SK-N-SH treated with all-trans-retinoic acid at 6 μM for 48 hours (cell line): ENCODE data around the gene TMEM151A.

Experiments
- ATAC-seq: fragments of 200-7000 bp; cut with Tn5 transposase; 3 replicates; pipeline ENCODE4 v1.9.1; 2020; ENCODE audit warnings: mild to moderate bottlenecking, moderate library complexity
- ARNTL ChIP-seq: fragments of 450-650 bp; formaldehyde crosslinking; IDR thresholded peaks from 2 replicates; pipeline ENCODE4 v1.5.0; 2020; ENCODE audit warnings: low read depth, mild to moderate bottlenecking, moderate library complexity, borderline replicate concordance
- BACH2 ChIP-seq: fragments of 250-450 bp; sonication (Bioruptor Pico); IDR thresholded peaks from 2 replicates; pipeline ENCODE4 v1.9.0; 2021; ENCODE audit warnings: mild to moderate bottlenecking, borderline replicate concordance
- CSDC2 ChIP-seq: fragments of 250-450 bp; sonication (Bioruptor Pico); IDR thresholded peaks from 2 replicates; pipeline ENCODE4 v1.5.0; 2020; ENCODE audit warnings: mild to moderate bottlenecking, moderate library complexity
- ESRRG ChIP-seq: fragments of 250-450 bp; sonication (Bioruptor Pico); IDR thresholded peaks from 2 replicates; pipeline ENCODE4 v1.6.1; 2021; ENCODE audit warnings: mild to moderate bottlenecking
- GLIS3 ChIP-seq: fragments of 250-450 bp; sonication (Bioruptor Pico); IDR thresholded peaks from 2 replicates; pipeline ENCODE4 v1.5.0; 2020; ENCODE audit warnings: mild to moderate bottlenecking, moderate library complexity
- ISL1 ChIP-seq: fragments of 250-450 bp; sonication (Bioruptor Pico); IDR thresholded peaks from 2 replicates; pipeline ENCODE4 v2.1.2; 2022; ENCODE audit warnings: mild to moderate bottlenecking, moderate library complexity
- OSR1 ChIP-seq: fragments of 250-450 bp; sonication (Bioruptor Pico); IDR thresholded peaks from 2 replicates; pipeline ENCODE4 v1.8.0; 2022; ENCODE audit warnings: moderate library complexity, mild to moderate bottlenecking, inconsistent platforms
- PPARA ChIP-seq: fragments of 250-450 bp; sonication (Bioruptor Pico); IDR thresholded peaks from 2 replicates; pipeline ENCODE4 v1.5.0; 2020; ENCODE audit warnings: mild to moderate bottlenecking, borderline replicate concordance
- RARB ChIP-seq: fragments of 250-450 bp; sonication (Bioruptor Pico); IDR thresholded peaks from 2 replicates; pipeline ENCODE4 v1.8.0; 2021; ENCODE audit warnings: mild to moderate bottlenecking, moderate library complexity
- SNAI2 ChIP-seq: fragments of 250-450 bp; sonication (Bioruptor Pico); IDR thresholded peaks from 2 replicates; pipeline ENCODE4 v1.5.0; 2020; ENCODE audit warnings: mild to moderate bottlenecking, moderate library complexity
- TCF4 ChIP-seq: fragments of 250-450 bp; sonication (Bioruptor Pico); IDR thresholded peaks from 2 replicates; pipeline ENCODE4 v1.8.0; 2021; ENCODE audit warnings: mild to moderate bottlenecking, moderate library complexity, borderline replicate concordance
- TOX ChIP-seq: fragments of 250-450 bp; sonication (Bioruptor Pico); IDR thresholded peaks from 2 replicates; pipeline ENCODE4 v1.8.0; 2021; ENCODE audit warnings: mild to moderate bottlenecking, moderate library complexity, borderline replicate concordance
- ZC3H10 ChIP-seq: fragments of 250-450 bp; sonication (Bioruptor Pico); IDR thresholded peaks from 2 replicates; pipeline ENCODE4 v1.5.1; 2021; ENCODE audit warnings: mild to moderate bottlenecking, moderate library complexity
- ZFP3 ChIP-seq: fragments of 250-450 bp; sonication (Bioruptor Pico); IDR thresholded peaks from 2 replicates; pipeline ENCODE4 v1.5.0; 2020; ENCODE audit warnings: mild to moderate bottlenecking, moderate library complexity
- ZNF565 ChIP-seq: fragments of 450-650 bp; formaldehyde crosslinking; conservative IDR thresholded peaks from 2 replicates; pipeline ENCODE4 v1.5.0; 2020; ENCODE audit warnings: low read depth, mild to moderate bottlenecking, moderate library complexity
- ZNF70 ChIP-seq: fragments of 450-650 bp; formaldehyde crosslinking; IDR thresholded peaks from 2 replicates; pipeline ENCODE4 v1.5.0; 2020; ENCODE audit warnings: mild to moderate bottlenecking, moderate library complexity
- ZNF8 ChIP-seq: fragments of 450-650 bp; formaldehyde crosslinking; IDR thresholded peaks from 2 replicates; pipeline ENCODE4 v1.5.0; 2020; ENCODE audit warnings: mild to moderate bottlenecking, moderate library complexity
- TF ChIP-seq, protein P1 (sequence below): fragments of 250-450 bp; sonication (Bioruptor Pico); IDR thresholded peaks from 2 replicates; pipeline ENCODE4 v1.5.0; 2020; ENCODE audit warnings: mild to moderate bottlenecking, moderate library complexity
- TF ChIP-seq, protein P2 (sequence below): fragments of 250-450 bp; sonication (Bioruptor Pico); IDR thresholded peaks from 2 replicates; pipeline ENCODE4 v1.8.0; 2021; ENCODE audit warnings: low read depth, mild to moderate bottlenecking, moderate library complexity, borderline replicate concordance
- TF ChIP-seq, protein P3 (sequence below): fragments of 250-450 bp; sonication (Bioruptor Pico); IDR thresholded peaks from 2 replicates; pipeline ENCODE4 v1.5.1; 2020; ENCODE audit warnings: low read depth, mild to moderate bottlenecking, moderate library complexity
- TF ChIP-seq, protein P4 (sequence below): fragments of 250-450 bp; sonication (Bioruptor Pico); IDR thresholded peaks from 2 replicates; pipeline ENCODE4 v1.8.0; 2020; ENCODE audit warnings: mild to moderate bottlenecking, moderate library complexity, borderline replicate concordance
- TF ChIP-seq, protein P5 (sequence below): fragments of 250-450 bp; sonication (Bioruptor Pico); IDR thresholded peaks from 2 replicates; pipeline ENCODE4 v1.5.1; 2021; ENCODE audit warnings: mild to moderate bottlenecking, moderate library complexity

Gene TMEM151A

DNA sequence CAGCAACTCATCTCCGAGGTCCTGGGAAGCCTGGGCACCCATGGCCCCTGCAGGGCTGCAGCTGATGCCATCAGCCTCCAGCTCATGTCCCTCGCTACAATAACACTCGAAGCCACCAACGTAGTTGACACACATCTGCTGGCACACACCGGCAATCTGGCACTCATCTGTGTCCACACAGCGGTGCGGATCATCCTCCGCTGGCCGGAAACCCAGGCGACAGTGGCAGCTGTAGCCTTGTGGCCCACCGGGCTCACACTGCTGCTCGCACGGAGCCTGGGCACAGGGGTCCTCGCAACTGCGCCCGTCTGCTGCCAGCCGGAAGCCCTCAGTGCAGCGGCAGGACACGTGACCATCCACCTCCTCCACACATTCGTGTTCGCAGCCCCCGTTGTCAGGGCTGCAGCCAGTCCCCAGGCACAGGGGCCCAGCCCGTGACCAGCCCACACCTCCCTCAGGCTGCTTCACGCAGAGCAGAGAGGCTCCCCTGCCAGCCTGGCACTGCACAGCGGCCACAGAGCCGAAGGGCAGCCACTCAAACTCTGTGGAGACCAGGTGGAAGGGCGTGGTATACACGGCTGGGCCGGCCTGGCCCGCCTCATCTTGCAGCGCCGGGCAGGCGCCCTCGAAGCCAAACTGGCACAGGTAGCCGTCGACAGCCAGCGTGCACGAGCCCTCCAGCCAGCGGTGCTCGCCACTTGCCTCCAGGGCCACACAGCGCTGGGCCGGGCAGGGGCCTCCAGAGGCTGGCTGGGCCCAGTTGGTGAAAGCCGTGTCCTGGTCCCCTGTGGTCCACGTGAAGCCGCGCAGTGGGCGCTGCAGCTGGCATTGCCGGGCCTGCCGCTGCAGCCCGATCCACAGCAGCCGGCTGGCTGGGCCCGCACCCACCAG is 24.5 kb downstream of the TMEM151A start:
- TF ChIP-seq OSR1 (CRISPR knock-in tag), result no peak
- TF ChIP-seq ZC3H10 (CRISPR knock-in tag), result no peak
- TF ChIP-seq ARNTL (CRISPR knock-in tag), result no peak
- TF ChIP-seq, protein P1, sequence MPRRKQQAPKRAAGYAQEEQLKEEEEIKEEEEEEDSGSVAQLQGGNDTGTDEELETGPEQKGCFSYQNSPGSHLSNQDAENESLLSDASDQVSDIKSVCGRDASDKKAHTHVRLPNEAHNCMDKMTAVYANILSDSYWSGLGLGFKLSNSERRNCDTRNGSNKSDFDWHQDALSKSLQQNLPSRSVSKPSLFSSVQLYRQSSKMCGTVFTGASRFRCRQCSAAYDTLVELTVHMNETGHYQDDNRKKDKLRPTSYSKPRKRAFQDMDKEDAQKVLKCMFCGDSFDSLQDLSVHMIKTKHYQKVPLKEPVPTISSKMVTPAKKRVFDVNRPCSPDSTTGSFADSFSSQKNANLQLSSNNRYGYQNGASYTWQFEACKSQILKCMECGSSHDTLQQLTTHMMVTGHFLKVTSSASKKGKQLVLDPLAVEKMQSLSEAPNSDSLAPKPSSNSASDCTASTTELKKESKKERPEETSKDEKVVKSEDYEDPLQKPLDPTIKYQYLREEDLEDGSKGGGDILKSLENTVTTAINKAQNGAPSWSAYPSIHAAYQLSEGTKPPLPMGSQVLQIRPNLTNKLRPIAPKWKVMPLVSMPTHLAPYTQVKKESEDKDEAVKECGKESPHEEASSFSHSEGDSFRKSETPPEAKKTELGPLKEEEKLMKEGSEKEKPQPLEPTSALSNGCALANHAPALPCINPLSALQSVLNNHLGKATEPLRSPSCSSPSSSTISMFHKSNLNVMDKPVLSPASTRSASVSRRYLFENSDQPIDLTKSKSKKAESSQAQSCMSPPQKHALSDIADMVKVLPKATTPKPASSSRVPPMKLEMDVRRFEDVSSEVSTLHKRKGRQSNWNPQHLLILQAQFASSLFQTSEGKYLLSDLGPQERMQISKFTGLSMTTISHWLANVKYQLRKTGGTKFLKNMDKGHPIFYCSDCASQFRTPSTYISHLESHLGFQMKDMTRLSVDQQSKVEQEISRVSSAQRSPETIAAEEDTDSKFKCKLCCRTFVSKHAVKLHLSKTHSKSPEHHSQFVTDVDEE (CRISPR knock-in tag), result no peak
- no peak for TF ChIP-seq ESRRG (CRISPR knock-in tag)
- no peak for TF ChIP-seq ISL1 (CRISPR knock-in tag)
- no peak for TF ChIP-seq GLIS3
- TF ChIP-seq PPARA (CRISPR knock-in tag), result no peak
- TF ChIP-seq, protein P2, sequence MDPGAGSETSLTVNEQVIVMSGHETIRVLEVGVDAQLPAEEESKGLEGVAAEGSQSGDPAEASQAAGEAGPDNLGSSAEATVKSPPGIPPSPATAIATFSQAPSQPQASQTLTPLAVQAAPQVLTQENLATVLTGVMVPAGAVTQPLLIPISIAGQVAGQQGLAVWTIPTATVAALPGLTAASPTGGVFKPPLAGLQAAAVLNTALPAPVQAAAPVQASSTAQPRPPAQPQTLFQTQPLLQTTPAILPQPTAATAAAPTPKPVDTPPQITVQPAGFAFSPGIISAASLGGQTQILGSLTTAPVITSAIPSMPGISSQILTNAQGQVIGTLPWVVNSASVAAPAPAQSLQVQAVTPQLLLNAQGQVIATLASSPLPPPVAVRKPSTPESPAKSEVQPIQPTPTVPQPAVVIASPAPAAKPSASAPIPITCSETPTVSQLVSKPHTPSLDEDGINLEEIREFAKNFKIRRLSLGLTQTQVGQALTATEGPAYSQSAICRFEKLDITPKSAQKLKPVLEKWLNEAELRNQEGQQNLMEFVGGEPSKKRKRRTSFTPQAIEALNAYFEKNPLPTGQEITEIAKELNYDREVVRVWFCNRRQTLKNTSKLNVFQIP (CRISPR knock-in tag), result no peak
- no peak for TF ChIP-seq ZNF8 (CRISPR knock-in tag)
- TF ChIP-seq BACH2 (CRISPR knock-in tag), result no peak
- TF ChIP-seq, protein P3, sequence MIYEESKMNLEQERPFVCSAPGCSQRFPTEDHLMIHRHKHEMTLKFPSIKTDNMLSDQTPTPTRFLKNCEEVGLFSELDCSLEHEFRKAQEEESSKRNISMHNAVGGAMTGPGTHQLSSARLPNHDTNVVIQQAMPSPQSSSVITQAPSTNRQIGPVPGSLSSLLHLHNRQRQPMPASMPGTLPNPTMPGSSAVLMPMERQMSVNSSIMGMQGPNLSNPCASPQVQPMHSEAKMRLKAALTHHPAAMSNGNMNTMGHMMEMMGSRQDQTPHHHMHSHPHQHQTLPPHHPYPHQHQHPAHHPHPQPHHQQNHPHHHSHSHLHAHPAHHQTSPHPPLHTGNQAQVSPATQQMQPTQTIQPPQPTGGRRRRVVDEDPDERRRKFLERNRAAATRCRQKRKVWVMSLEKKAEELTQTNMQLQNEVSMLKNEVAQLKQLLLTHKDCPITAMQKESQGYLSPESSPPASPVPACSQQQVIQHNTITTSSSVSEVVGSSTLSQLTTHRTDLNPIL (CRISPR knock-in tag), result no peak
- no peak for TF ChIP-seq RARB
- TF ChIP-seq TCF4 (CRISPR knock-in tag), result no peak
- no peak for TF ChIP-seq TOX (CRISPR knock-in tag)
- TF ChIP-seq ZNF565, result no peak
- TF ChIP-seq, protein P4, sequence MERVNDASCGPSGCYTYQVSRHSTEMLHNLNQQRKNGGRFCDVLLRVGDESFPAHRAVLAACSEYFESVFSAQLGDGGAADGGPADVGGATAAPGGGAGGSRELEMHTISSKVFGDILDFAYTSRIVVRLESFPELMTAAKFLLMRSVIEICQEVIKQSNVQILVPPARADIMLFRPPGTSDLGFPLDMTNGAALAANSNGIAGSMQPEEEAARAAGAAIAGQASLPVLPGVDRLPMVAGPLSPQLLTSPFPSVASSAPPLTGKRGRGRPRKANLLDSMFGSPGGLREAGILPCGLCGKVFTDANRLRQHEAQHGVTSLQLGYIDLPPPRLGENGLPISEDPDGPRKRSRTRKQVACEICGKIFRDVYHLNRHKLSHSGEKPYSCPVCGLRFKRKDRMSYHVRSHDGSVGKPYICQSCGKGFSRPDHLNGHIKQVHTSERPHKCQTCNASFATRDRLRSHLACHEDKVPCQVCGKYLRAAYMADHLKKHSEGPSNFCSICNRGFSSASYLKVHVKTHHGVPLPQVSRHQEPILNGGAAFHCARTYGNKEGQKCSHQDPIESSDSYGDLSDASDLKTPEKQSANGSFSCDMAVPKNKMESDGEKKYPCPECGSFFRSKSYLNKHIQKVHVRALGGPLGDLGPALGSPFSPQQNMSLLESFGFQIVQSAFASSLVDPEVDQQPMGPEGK (CRISPR knock-in tag), result no peak
- no peak for TF ChIP-seq CSDC2 (CRISPR knock-in tag)
- TF ChIP-seq SNAI2 (CRISPR knock-in tag), result no peak
- TF ChIP-seq, protein P5, sequence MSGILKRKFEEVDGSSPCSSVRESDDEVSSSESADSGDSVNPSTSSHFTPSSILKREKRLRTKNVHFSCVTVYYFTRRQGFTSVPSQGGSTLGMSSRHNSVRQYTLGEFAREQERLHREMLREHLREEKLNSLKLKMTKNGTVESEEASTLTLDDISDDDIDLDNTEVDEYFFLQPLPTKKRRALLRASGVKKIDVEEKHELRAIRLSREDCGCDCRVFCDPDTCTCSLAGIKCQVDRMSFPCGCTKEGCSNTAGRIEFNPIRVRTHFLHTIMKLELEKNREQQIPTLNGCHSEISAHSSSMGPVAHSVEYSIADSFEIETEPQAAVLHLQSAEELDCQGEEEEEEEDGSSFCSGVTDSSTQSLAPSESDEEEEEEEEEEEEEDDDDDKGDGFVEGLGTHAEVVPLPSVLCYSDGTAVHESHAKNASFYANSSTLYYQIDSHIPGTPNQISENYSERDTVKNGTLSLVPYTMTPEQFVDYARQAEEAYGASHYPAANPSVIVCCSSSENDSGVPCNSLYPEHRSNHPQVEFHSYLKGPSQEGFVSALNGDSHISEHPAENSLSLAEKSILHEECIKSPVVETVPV (CRISPR knock-in tag), result no peak
- ATAC-seq, result no peak

DNA sequence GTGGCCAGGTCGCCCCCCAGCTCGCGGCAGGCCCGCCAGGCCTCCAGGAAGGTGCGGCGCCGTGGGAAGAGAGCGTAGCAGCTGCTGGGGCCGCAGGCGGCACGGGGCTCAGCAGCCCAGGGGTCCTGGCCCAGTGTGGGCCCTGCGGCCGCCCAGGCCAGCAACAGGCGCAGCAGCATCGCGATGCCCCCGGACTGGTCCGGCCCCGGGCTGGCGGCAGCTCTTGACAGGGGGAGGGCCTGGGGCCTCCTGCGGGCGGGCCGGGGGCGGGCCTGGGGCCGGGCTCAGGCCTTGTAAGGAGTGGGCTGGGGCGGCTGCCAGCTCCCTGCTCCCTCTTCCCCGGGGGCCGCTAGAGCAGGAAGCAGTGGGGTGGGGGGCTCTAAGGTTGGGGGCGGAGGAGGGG is 25.2 kb downstream of the TMEM151A start, which contains the start of gene CD248:
CD248 (minus strand) TSS at position 196 of the 403 bp plus-strand sequence; CDS start at position 179, 17 bp downstream.
- no peak for ATAC-seq
- TF ChIP-seq ARNTL (CRISPR knock-in tag) (no peak), GLIS3 (no peak), ZC3H10 (CRISPR knock-in tag) (no peak), ZNF70 (CRISPR knock-in tag) (no peak), OSR1 (CRISPR knock-in tag) (no peak), PPARA (CRISPR knock-in tag) (no peak), ZFP3 (CRISPR knock-in tag) (no peak), CSDC2 (CRISPR knock-in tag) (no peak), ESRRG (CRISPR knock-in tag) (no peak), TCF4 (CRISPR knock-in tag) (no peak), BACH2 (CRISPR knock-in tag) (no peak)
- TF ChIP-seq, protein P2 (CRISPR knock-in tag), result no peak
- TF ChIP-seq, protein P5 (CRISPR knock-in tag), result no peak
